ENCODE data around the gene MYO9A. TPM values are rescaled to one million over a fixed set of nuclear protein-coding genes. Genes with fewer than 3 reads are reported as not detected.
"Not testable (repeated sequence)": the region's sequence is repeated elsewhere in the genome, so short reads cannot be mapped to it uniquely, and the experiment has no call there.

The MYO9A gene
- polyA plus RNA-seq, 1 experiment: 15.2 TPM

DNA sequence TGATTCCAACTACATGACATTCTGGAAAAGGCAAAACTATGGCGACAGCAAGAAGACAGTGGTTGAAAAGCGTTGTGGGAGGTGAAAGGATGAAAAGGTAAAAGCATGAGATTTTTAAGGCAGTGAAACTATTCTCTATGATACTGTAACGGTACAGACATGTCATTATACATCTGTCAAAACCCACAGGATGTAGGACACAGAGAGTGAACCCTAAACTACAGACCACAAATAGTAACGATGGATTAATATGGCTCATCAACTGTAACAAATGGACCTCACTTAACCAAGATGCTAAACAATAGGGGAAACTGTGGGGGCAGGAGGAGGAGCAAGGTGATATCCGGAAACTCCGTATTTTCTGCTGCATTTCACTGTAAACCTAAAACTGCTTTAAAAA lies 39.1 kb downstream of the MYO9A start:
- Histone ChIP-seq H3K4me3 (ENCODE audit: low read depth, low read length) (no peak overlapping the region), H3K27me3 (ENCODE audit: control insufficient read depth, insufficient read depth, low read length) (no peaks in the 10 kb centered on the region), H3K27ac (ENCODE audit: low read depth, low read length) (no peak overlapping the region), H3K9me3 (ENCODE audit: control insufficient read depth, insufficient read depth, low read length) (no peaks in the 10 kb centered on the region)
- POLR2A ChIA-PET: no interaction called here
- no peak for DNase-seq (ENCODE audit: low read depth, low spot score)
- TF ChIP-seq, protein P1, sequence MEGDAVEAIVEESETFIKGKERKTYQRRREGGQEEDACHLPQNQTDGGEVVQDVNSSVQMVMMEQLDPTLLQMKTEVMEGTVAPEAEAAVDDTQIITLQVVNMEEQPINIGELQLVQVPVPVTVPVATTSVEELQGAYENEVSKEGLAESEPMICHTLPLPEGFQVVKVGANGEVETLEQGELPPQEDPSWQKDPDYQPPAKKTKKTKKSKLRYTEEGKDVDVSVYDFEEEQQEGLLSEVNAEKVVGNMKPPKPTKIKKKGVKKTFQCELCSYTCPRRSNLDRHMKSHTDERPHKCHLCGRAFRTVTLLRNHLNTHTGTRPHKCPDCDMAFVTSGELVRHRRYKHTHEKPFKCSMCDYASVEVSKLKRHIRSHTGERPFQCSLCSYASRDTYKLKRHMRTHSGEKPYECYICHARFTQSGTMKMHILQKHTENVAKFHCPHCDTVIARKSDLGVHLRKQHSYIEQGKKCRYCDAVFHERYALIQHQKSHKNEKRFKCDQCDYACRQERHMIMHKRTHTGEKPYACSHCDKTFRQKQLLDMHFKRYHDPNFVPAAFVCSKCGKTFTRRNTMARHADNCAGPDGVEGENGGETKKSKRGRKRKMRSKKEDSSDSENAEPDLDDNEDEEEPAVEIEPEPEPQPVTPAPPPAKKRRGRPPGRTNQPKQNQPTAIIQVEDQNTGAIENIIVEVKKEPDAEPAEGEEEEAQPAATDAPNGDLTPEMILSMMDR (IDR thresholded peaks at IDR 0.05; ENCODE audit: low read depth, low read length): no peak
- CTCF ChIA-PET: no interaction called here

DNA sequence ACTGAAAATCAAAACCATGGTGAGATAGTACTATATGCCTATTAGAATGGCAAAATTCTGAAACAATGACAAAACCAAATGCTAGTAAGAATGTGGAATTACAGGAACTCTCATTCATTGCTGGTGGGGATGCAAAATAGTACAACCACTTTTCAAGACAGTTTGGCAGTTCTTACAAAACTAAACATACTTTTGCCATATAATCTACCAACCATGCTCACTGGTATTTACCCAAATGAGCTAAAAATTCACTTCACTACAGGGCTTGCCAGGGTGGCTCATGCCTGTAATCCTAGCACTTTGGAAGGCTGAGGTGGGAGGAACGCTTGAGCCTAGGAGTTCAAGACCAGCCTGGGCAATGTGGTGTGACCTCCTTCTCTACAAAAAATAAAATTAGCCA lies 40.0 kb downstream of the MYO9A start:
- CTCF ChIA-PET: no interaction called here
- POLR2A ChIA-PET: no interaction called here
- Histone ChIP-seq H3K27me3 (ENCODE audit: control insufficient read depth, insufficient read depth, low read length) (no peaks in the 10 kb centered on the region), H3K4me3 (ENCODE audit: low read depth, low read length) (no peak overlapping the region), H3K27ac (ENCODE audit: low read depth, low read length) (no peak overlapping the region), H3K9me3 (ENCODE audit: control insufficient read depth, insufficient read depth, low read length) (no peaks in the 10 kb centered on the region)
- TF ChIP-seq, protein P1 (IDR thresholded peaks at IDR 0.05; ENCODE audit: low read depth, low read length): no peak
- DNase-seq (ENCODE audit: low read depth, low spot score): no peak

DNA sequence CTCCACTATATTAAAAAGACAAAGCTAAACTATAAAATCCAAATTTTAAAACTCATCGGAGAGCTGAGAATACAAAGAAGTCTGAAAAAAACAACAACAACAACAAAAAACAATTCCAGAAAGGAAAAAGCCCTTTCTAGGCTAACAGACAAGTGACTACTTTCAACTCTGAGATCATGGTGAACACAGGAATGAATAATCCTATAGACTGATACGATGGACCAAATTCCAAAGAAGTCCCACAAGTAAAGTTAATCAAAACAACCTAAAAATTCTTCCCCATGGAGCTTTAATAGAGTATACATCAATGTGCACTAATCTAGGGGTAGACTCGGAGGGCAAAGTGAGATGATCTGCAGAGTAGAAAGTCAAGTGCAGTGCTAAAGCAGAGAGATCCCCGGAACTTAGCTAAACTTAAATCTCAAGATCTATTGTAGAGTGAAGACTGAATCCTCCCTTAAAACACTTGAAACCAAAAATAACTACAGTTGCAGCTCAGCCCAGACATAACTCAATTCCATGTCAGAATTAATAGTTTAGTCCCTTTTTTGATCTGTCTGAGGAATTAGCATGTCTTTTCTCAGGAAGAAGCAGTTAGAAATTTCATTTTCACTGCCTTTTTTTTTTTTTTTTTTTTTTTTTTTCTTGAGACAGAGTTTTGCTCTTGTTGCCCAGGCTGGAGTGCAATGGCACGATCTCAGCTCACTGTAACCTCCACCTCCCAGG lies 43.5 kb downstream of the MYO9A start:
- TF ChIP-seq, protein P1 (IDR thresholded peaks at IDR 0.05; ENCODE audit: low read depth, low read length): no peak
- H3K4me3 ChIP-seq (ENCODE audit: low read depth, low read length): no peak overlapping the region
- no peaks in the 10 kb centered on the region for H3K27me3 ChIP-seq (ENCODE audit: control insufficient read depth, insufficient read depth, low read length)
- no peaks in the 10 kb centered on the region for H3K9me3 ChIP-seq (ENCODE audit: control insufficient read depth, insufficient read depth, low read length)
- CTCF ChIA-PET: interaction anchor here (0.6 kb wide), 1 partner anchor 102 kb away, joined by 9 read pairs; no protein-coding TSS in a partner anchor
- DNase-seq (ENCODE audit: low read depth, low spot score): no peak
- H3K27ac ChIP-seq (ENCODE audit: low read depth, low read length): no peak overlapping the region
- POLR2A ChIA-PET: interaction anchor here (0.6 kb wide), 1 partner anchor 68 kb away, joined by 8 read pairs; no protein-coding TSS in a partner anchor

DNA sequence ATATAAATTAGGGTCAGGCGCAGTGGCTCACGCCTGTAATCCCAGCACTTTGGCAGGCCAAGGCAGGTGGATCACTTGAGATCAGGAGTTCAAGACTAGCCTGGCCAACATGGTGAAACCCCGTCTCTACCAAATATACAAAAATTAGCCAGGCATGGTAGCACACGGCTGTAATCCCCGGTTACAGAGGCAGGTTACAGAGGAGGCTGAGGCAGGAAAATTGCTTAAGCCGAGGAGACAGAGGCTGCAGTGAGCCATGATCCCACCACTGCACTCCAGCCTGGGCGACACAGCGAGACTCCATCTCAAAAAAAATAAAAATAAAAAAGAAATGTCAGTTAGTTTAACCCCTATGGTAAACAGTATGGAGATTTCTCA lies 46.5 kb downstream of the MYO9A start:
- DNase-seq (ENCODE audit: low read depth, low spot score); POLR2A ChIA-PET; H3K27me3 ChIP-seq (ENCODE audit: control insufficient read depth, insufficient read depth, low read length); H3K4me3 ChIP-seq (ENCODE audit: low read depth, low read length); H3K27ac ChIP-seq (ENCODE audit: low read depth, low read length); H3K9me3 ChIP-seq (ENCODE audit: control insufficient read depth, insufficient read depth, low read length); CTCF ChIA-PET: not testable (repeated sequence)

DNA sequence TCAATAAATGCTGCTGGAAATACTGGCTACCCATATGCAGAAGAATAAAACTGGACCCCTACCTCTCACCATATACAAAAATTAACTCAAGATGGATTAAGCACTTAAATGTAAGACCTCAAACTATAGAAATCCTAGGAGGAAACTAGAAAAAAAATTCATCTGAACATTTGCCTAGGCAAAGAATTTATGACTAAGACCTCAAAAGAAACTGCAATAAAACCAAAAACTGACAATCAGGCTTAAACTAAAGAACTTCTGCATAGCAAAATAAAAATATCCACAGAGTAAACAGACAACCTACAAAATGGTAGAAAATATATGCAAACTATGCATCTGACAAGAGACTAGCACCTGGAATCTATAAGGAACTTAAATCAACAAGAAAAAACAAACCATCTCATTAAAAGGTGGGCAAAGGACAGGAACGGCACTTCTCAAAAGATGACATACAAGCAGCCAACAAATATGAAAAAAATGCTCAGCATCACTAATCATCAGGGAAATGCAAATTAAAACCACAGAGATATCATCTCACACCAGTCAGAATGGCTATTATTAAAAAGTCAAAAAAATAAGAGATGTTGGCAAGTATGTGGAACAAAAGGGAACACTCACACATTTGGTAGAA lies 47.0 kb downstream of the MYO9A start:
- TF ChIP-seq, protein P1 (IDR thresholded peaks at IDR 0.05; ENCODE audit: low read depth, low read length): no peak
- Histone ChIP-seq H3K4me3 (ENCODE audit: low read depth, low read length) (no peak overlapping the region), H3K9me3 (ENCODE audit: control insufficient read depth, insufficient read depth, low read length) (no peaks in the 10 kb centered on the region), H3K27ac (ENCODE audit: low read depth, low read length) (no peak overlapping the region), H3K27me3 (ENCODE audit: control insufficient read depth, insufficient read depth, low read length) (no peaks in the 10 kb centered on the region)
- POLR2A ChIA-PET: no interaction called here
- CTCF ChIA-PET: no interaction called here
- no peak for DNase-seq (ENCODE audit: low read depth, low spot score)

All from AG04450 (cell line).